Transverse colon (tissue), 4 donors: Measurements from ENCODE around the gene HID1.

Source experiments
- EP300 ChIP-seq: sonication (generic); formaldehyde crosslinking; IDR thresholded peaks from one replicate; pipeline ENCODE4 v1.6.1; 2017; ENCODE audit warnings: antibody characterized with exemption, low read depth
- POLR2A ChIP-seq: fragments of 450-650 bp; IDR thresholded peaks from one replicate; pipeline ENCODE4 v1.6.1; 2016; ENCODE audit warnings: antibody characterized with exemption, mild to moderate bottlenecking, moderate library complexity
- POLR2AphosphoS5 ChIP-seq, 3 donors: sonication (generic); formaldehyde crosslinking; IDR thresholded peaks; one replicate each; pipeline ENCODE4 v1.6.1; 2016; ENCODE audit warnings: antibody characterized with exemption in 3 of 3
- TF ChIP-seq, protein P1 (sequence below), 5 experiments: fragments of 200-600 bp in 3 of 5; fragments of 450-650 bp in 2 of 5; sonication (generic) in 3 of 5; IDR thresholded peaks; 1 replicate in 2 of 5; 2 replicates in 3 of 5; pipeline ENCODE4 v1.5.1; 2016 to 2017; ENCODE audit warnings: antibody characterized with exemption in 5 of 5, inconsistent platforms in 3 of 5, mild to moderate bottlenecking in 2 of 5, moderate library complexity in 1 of 5

DNA sequence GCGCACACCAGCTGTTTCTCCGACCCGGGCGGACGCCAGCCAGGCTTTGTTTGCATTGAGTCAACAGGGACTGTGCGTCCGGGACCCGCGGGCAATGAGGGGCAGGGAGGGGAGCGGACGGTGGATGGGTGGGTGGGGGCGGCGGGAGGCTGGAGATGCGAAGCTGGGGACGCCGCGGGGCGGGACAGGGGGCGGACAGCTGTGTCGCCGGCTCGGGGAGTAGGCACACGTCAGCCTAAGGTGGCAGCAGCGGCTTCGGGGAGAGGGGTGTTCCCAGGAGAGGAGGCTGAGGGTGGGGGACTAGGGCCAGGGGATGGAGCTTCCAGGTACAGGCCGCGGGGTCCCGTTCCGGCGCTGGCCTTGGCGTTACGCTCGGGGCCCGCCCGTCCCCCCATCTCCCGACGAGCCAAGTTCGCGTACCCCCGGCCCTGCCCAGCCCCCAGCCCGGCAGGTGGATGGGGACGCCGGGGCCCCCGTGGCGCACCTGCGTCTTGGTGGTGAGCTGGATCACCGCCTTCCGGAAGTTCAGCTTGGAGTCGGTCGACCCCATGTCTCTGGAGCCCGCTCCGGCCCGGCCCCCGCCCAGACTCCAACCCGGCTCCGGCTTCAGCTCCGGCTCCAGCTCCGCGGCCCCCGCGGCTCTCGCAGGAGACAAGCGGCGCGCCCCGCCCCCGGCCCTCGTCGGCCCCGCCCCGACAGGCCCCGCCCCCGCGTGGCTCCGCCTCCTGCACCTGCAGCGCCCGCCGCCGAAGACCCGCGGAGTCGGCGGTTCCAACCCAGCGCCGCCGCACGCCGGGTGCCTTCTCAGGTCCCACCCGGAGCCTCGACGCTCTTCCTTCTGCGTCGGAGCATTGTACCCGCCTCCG, at the start of gene HID1:
- TF ChIP-seq EP300: no peak
- TF ChIP-seq, protein P1, sequence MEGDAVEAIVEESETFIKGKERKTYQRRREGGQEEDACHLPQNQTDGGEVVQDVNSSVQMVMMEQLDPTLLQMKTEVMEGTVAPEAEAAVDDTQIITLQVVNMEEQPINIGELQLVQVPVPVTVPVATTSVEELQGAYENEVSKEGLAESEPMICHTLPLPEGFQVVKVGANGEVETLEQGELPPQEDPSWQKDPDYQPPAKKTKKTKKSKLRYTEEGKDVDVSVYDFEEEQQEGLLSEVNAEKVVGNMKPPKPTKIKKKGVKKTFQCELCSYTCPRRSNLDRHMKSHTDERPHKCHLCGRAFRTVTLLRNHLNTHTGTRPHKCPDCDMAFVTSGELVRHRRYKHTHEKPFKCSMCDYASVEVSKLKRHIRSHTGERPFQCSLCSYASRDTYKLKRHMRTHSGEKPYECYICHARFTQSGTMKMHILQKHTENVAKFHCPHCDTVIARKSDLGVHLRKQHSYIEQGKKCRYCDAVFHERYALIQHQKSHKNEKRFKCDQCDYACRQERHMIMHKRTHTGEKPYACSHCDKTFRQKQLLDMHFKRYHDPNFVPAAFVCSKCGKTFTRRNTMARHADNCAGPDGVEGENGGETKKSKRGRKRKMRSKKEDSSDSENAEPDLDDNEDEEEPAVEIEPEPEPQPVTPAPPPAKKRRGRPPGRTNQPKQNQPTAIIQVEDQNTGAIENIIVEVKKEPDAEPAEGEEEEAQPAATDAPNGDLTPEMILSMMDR (IDR thresholded peaks at IDR 0.05): no peak
- TF ChIP-seq POLR2AphosphoS5 (IDR thresholded peaks at IDR 0.05): peak in 1 of 3 donors; percentile 34
- peak; percentile 59 for TF ChIP-seq POLR2A
